H9 (cell line): ENCODE data around the gene SP110. TPM values are rescaled to one million over a fixed set of nuclear protein-coding genes. Genes with fewer than 3 reads are reported as not detected.

Source experiments
- DNase-seq: peaks from one replicate; pipeline ENCODE4 v3.0.0-alpha.2; 2017
- H2AFZ ChIP-seq: one replicate; pipeline ENCODE4 v1.6.1; 2013; ENCODE audit warnings: mild to moderate bottlenecking, low read length, control low read depth, moderate library complexity
- H2AK5ac ChIP-seq: 2 replicates; pipeline ENCODE4 v1.6.1; 2013; ENCODE audit warnings: low read length, control low read depth, mixed read lengths; ENCODE audit not compliant: insufficient read length
- H2BK120ac ChIP-seq: one replicate; pipeline ENCODE4 v1.6.1; 2013; ENCODE audit warnings: low read depth, mild to moderate bottlenecking, low read length, control low read depth, inconsistent platforms; ENCODE audit not compliant: poor library complexity, severe bottlenecking
- H2BK12ac ChIP-seq: 2 replicates; pipeline ENCODE4 v1.6.1; 2013; ENCODE audit warnings: low read length, control low read depth, mixed read lengths, low read depth; ENCODE audit not compliant: insufficient read length
- H2BK15ac ChIP-seq: 2 replicates; pipeline ENCODE4 v1.6.1; 2013; ENCODE audit warnings: low read depth, low read length, control low read depth
- H2BK20ac ChIP-seq: one replicate; pipeline ENCODE4 v1.6.1; 2013; ENCODE audit warnings: low read depth, mild to moderate bottlenecking, low read length, control low read depth, inconsistent platforms; ENCODE audit not compliant: poor library complexity, severe bottlenecking
- H2BK5ac ChIP-seq: 2 replicates; pipeline ENCODE4 v1.6.1; 2013; ENCODE audit warnings: low read length, control low read depth, mixed read lengths; ENCODE audit not compliant: insufficient read length
- H3K14ac ChIP-seq: 2 replicates; pipeline ENCODE4 v1.6.1; 2013; ENCODE audit warnings: low read length, control low read depth; ENCODE audit not compliant: insufficient read depth
- H3K18ac ChIP-seq: 2 replicates; pipeline ENCODE4 v1.6.1; 2013; ENCODE audit warnings: low read depth, mild to moderate bottlenecking, mixed read lengths, low read length, control low read depth; ENCODE audit not compliant: insufficient read length
- H3K23ac ChIP-seq: 2 replicates; pipeline ENCODE4 v1.6.1; 2013; ENCODE audit warnings: low read length, control low read depth, mixed read lengths, low read depth; ENCODE audit not compliant: insufficient read length
- H3K23me2 ChIP-seq: 2 replicates; pipeline ENCODE4 v1.6.1; 2013; ENCODE audit warnings: low read depth, mild to moderate bottlenecking, mixed read lengths, low read length, control low read depth; ENCODE audit not compliant: insufficient read length, poor library complexity, severe bottlenecking
- H3K27ac ChIP-seq: 2 replicates; pipeline ENCODE4 v1.5.1; 2013; ENCODE audit warnings: low read length, control low read depth, mixed read lengths, low read depth; ENCODE audit not compliant: insufficient read length
- H3K27me3 ChIP-seq: 2 replicates; pipeline ENCODE4 v1.6.1; 2013; ENCODE audit warnings: low read length, control low read depth, inconsistent platforms; ENCODE audit not compliant: insufficient read depth
- H3K4ac ChIP-seq: 2 replicates; pipeline ENCODE4 v1.6.1; 2013; ENCODE audit warnings: low read depth, mild to moderate bottlenecking, control low read depth, inconsistent platforms, low read length, moderate library complexity
- H3K4me1 ChIP-seq: 2 replicates; pipeline ENCODE4 v1.6.1; 2013; ENCODE audit warnings: low read length, control low read depth, inconsistent platforms; ENCODE audit not compliant: insufficient read depth
- H3K4me2 ChIP-seq: 2 replicates; pipeline ENCODE4 v1.6.1; 2013; ENCODE audit warnings: low read length, control low read depth, mixed read lengths; ENCODE audit not compliant: insufficient read length, insufficient read depth
- H3K56ac ChIP-seq: 2 replicates; pipeline ENCODE4 v1.6.1; 2013; ENCODE audit warnings: low read depth, mild to moderate bottlenecking, mixed read lengths, low read length, control low read depth; ENCODE audit not compliant: insufficient read length
- H3K79me1 ChIP-seq: 2 replicates; pipeline ENCODE4 v1.6.1; 2013; ENCODE audit warnings: low read depth, mild to moderate bottlenecking, moderate library complexity, low read length, control low read depth, inconsistent platforms; ENCODE audit not compliant: insufficient read depth, poor library complexity, severe bottlenecking
- H3K79me2 ChIP-seq: 2 replicates; pipeline ENCODE4 v1.6.1; 2013; ENCODE audit warnings: low read length, control low read depth, inconsistent platforms; ENCODE audit not compliant: insufficient read depth
- H3K9ac ChIP-seq: 2 replicates; pipeline ENCODE4 v1.6.1; 2013; ENCODE audit warnings: low read length, control low read depth, mixed read lengths; ENCODE audit not compliant: insufficient read length; ENCODE audit errors: extremely low read depth
- H3K9me3 ChIP-seq: one replicate; pipeline ENCODE4 v1.6.1; 2013; ENCODE audit warnings: low read depth, low read length, inconsistent platforms; ENCODE audit not compliant: control insufficient read depth
- H3T11ph ChIP-seq: one replicate; pipeline ENCODE4 v1.6.1; 2013; ENCODE audit warnings: mild to moderate bottlenecking, low read length, control low read depth, inconsistent platforms
- H4K20me1 ChIP-seq: one replicate; pipeline ENCODE4 v1.6.1; 2013; ENCODE audit not compliant: control insufficient read depth, insufficient read length, insufficient read depth
- H4K5ac ChIP-seq: 2 replicates; pipeline ENCODE4 v1.6.1; 2013; ENCODE audit warnings: low read depth, mild to moderate bottlenecking, mixed read lengths, low read length, control low read depth; ENCODE audit not compliant: insufficient read length
- H4K8ac ChIP-seq: replicated peaks from 2 replicates; pipeline ENCODE4 v1.6.1; 2013; ENCODE audit warnings: low read length, control low read depth, mixed read lengths, low read depth; ENCODE audit not compliant: insufficient read length
- H4K91ac ChIP-seq: 2 replicates; pipeline ENCODE4 v1.6.1; 2013; ENCODE audit warnings: low read depth, mild to moderate bottlenecking, moderate library complexity, mixed read lengths, low read length, control low read depth; ENCODE audit not compliant: insufficient read length
- H3K27ac Mint-ChIP-seq, 3 experiments: 2 replicates in 2 of 3; 3 replicates in 1 of 3; pipeline ENCODE4 v1.8.0; 2020 to 2021; ENCODE audit warnings: mixed read lengths in 3 of 3, mild to moderate bottlenecking in 1 of 3, moderate library complexity in 1 of 3
- H3K27me3 Mint-ChIP-seq: 2 replicates; pipeline ENCODE4 v1.8.0; 2021; ENCODE audit warnings: low read depth, mild to moderate bottlenecking, moderate library complexity, mixed read lengths
- H3K36me3 Mint-ChIP-seq, 3 experiments: 2 replicates in 2 of 3; 3 replicates in 1 of 3; pipeline ENCODE4 v1.8.0; 2020 to 2021; ENCODE audit warnings: low read depth in 3 of 3, mixed read lengths in 3 of 3; ENCODE audit not compliant: insufficient read depth in 1 of 3
- H3K4me1 Mint-ChIP-seq, 2 experiments: 2 replicates each; pipeline ENCODE4 v1.8.0; 2020; ENCODE audit warnings: mixed read lengths in 2 of 2
- H3K4me3 Mint-ChIP-seq, 2 experiments: 2 replicates in 1 of 2; 3 replicates in 1 of 2; pipeline ENCODE4 v1.8.0; 2020 to 2021; ENCODE audit warnings: mild to moderate bottlenecking in 2 of 2, mixed read lengths in 2 of 2, moderate library complexity in 1 of 2
- H3K9me3 Mint-ChIP-seq, 2 experiments: 2 replicates in 1 of 2; 3 replicates in 1 of 2; pipeline ENCODE4 v1.8.0; 2020; ENCODE audit warnings: mild to moderate bottlenecking in 2 of 2, mixed read lengths in 2 of 2, moderate library complexity in 1 of 2
- CTCF ChIP-seq: fragments of 200-600 bp; sonication (generic); conservative IDR thresholded peaks from 3 replicates; pipeline ENCODE4 v1.8.0; 2021; ENCODE audit warnings: antibody characterized with exemption, mild to moderate bottlenecking
- WGBS: extraction: QIAGEN DNeasy Blood & Tissue Kit; methylation state at CpG from one replicate; pipeline ENCODE4 v1.1.7; 2013; ENCODE audit warnings: missing lambda C conversion rate, low lambda C conversion rate, mixed read lengths; ENCODE audit not compliant: insufficient read length; ENCODE audit errors: extremely low coverage; 5-methylcytosine and 5-hydroxymethylcytosine counted together
- total RNA-seq: library from RNA; stranded (reverse); gene quantifications from 2 replicates; pipeline ENCODE4 v1.2.1, GENCODE V29; 2021

Gene SP110
- total RNA-seq, 1 experiment from 2014 or later: 3.7 TPM

GRCh38 chr2:230221493-230221892 is 1.7 kb upstream of the SP110 start:
- H3K18ac ChIP-seq: no peak overlapping the region
- no peak overlapping the region for H2BK15ac ChIP-seq
- H3K23me2 ChIP-seq: peaks cover 6% of the 10 kb centered on the region
- H2AFZ ChIP-seq: no peak overlapping the region
- H2BK12ac ChIP-seq: no peak overlapping the region
- Mint-ChIP-seq H3K4me3 (no peak overlapping the region), H3K36me3 (peaks cover 0 to 1% (median 0%) of the 10 kb centered on the region in 3 experiments; a peak in 1 of 7 replicates), H3K27me3 (no peaks in the 10 kb centered on the region), H3K4me1 (peaks cover 9 to 10% of the 10 kb centered on the region in 2 experiments), H3K27ac (no peak overlapping the region; a peak in 1 of 7 replicates), H3K9me3 (no peaks in the 10 kb centered on the region)
- H3K4ac ChIP-seq: no peak overlapping the region
- no peaks in the 10 kb centered on the region for H3K27me3 ChIP-seq
- no peak overlapping the region for H3K4me2 ChIP-seq
- TF ChIP-seq CTCF: no peak
- H3K9ac ChIP-seq: no peak overlapping the region
- no peak for DNase-seq
- no peak overlapping the region for H4K5ac ChIP-seq
- H2BK5ac ChIP-seq: no peak overlapping the region
- no peaks in the 10 kb centered on the region for H3K79me2 ChIP-seq
- H3K56ac ChIP-seq: no peak overlapping the region
- no peak overlapping the region for H2BK20ac ChIP-seq
- H3K9me3 ChIP-seq: no peaks in the 10 kb centered on the region
- no peak overlapping the region for H4K91ac ChIP-seq
- no peak overlapping the region for H2BK120ac ChIP-seq
- no peak overlapping the region for H2AK5ac ChIP-seq
- no peak overlapping the region for H4K8ac ChIP-seq
- H3T11ph ChIP-seq: no peak overlapping the region
- WGBS: no CpG with 5 or more reads among the region's 4 CpGs
- no peaks in the 10 kb centered on the region for H4K20me1 ChIP-seq
- no peak overlapping the region for H3K23ac ChIP-seq
- no peaks in the 10 kb centered on the region for H3K4me1 ChIP-seq
- H3K14ac ChIP-seq: no peak overlapping the region
- no peak overlapping the region for H3K27ac ChIP-seq
- no peaks in the 10 kb centered on the region for H3K79me1 ChIP-seq
